Type B pancreatic cell (in vitro differentiated cells): ENCODE data around the gene SS18L1. TPM values are rescaled to one million over a fixed set of nuclear protein-coding genes. Genes with fewer than 3 reads are reported as not detected.

Experiments
- DNase-seq: peaks from one replicate; pipeline ENCODE4 v3.0.0; 2021; ENCODE audit warnings: mixed read lengths; ENCODE audit not compliant: unreplicated experiment; ENCODE audit errors: extremely low spot score
- H3K27ac Mint-ChIP-seq: 2 replicates; pipeline ENCODE4 v1.8.0; 2021; ENCODE audit warnings: mild to moderate bottlenecking, mixed read lengths
- H3K27me3 Mint-ChIP-seq: 2 replicates; pipeline ENCODE4 v1.8.0; 2021; ENCODE audit warnings: mixed read lengths
- H3K36me3 Mint-ChIP-seq: 2 replicates; pipeline ENCODE4 v1.8.0; 2021; ENCODE audit warnings: mixed read lengths
- H3K4me1 Mint-ChIP-seq: one replicate; pipeline ENCODE4 v1.8.0; 2021; ENCODE audit warnings: mixed read lengths; ENCODE audit not compliant: unreplicated experiment
- H3K4me3 Mint-ChIP-seq: 2 replicates; pipeline ENCODE4 v1.8.0; 2021; ENCODE audit warnings: mild to moderate bottlenecking, mixed read lengths
- H3K9me3 Mint-ChIP-seq: 2 replicates; pipeline ENCODE4 v1.8.0; 2021; ENCODE audit warnings: mixed read lengths
- CTCF ChIP-seq: fragments of 200-600 bp; sonication (generic); conservative IDR thresholded peaks from 2 replicates; pipeline ENCODE4 v1.5.0; 2021; ENCODE audit warnings: antibody characterized with exemption, mild to moderate bottlenecking
- total RNA-seq: library from RNA; stranded (reverse); gene quantifications from 2 replicates; pipeline ENCODE4 v1.2.1, GENCODE V29; 2021; ENCODE audit warnings: low replicate concordance

SS18L1 gene
- total RNA-seq, 1 donor from 2014 or later: 25.5 TPM

- peaks cover 4% of the 10 kb centered on the region for H3K36me3 Mint-ChIP-seq
- H3K9me3 Mint-ChIP-seq: no peaks in the 10 kb centered on the region
- H3K27ac Mint-ChIP-seq: no peak overlapping the region
- H3K4me3 Mint-ChIP-seq: no peak overlapping the region
- no peaks in the 10 kb centered on the region for H3K27me3 Mint-ChIP-seq
- no peak for TF ChIP-seq CTCF
- peaks cover 30% of the 10 kb centered on the region for H3K4me1 Mint-ChIP-seq
- DNase-seq: no peak
These were observed 42.5 kb downstream of the SS18L1 start for GRCh38 chr20:62186096-62186426.

GRCh38 chr20:62186887-62187866 is 43.6 kb downstream of the SS18L1 start:
- Mint-ChIP-seq H3K27ac (peak overlapping the region; percentile 59), H3K36me3 (peaks cover 4% of the 10 kb centered on the region)
- no peak for DNase-seq

GRCh38 chr20:62190639-62191411 is 47.3 kb downstream of the SS18L1 start:
- no peaks in the 10 kb centered on the region for H3K9me3 Mint-ChIP-seq
- H3K4me1 Mint-ChIP-seq: peaks cover 10% of the 10 kb centered on the region
- no peaks in the 10 kb centered on the region for H3K27me3 Mint-ChIP-seq
- DNase-seq: no peak
- no peak overlapping the region for H3K4me3 Mint-ChIP-seq
- H3K27ac Mint-ChIP-seq: no peak overlapping the region
- H3K36me3 Mint-ChIP-seq: peaks cover 9% of the 10 kb centered on the region
- no peak for TF ChIP-seq CTCF

More at GRCh38 chr20:62186887-62187866, 43.6 kb downstream of the SS18L1 start:
- TF ChIP-seq CTCF: no peak
- H3K9me3 Mint-ChIP-seq: no peaks in the 10 kb centered on the region
- H3K27me3 Mint-ChIP-seq: no peaks in the 10 kb centered on the region
- H3K4me3 Mint-ChIP-seq: peak overlapping the region; percentile 18
- H3K4me1 Mint-ChIP-seq: peaks cover 23% of the 10 kb centered on the region

- Mint-ChIP-seq H3K9me3 (no peaks in the 10 kb centered on the region), H3K27me3 (no peaks in the 10 kb centered on the region), H3K36me3 (peaks cover 9% of the 10 kb centered on the region), H3K27ac (no peak overlapping the region), H3K4me3 (no peak overlapping the region), H3K4me1 (peaks cover 6% of the 10 kb centered on the region)
- no peak for DNase-seq
- TF ChIP-seq CTCF: no peak
These were observed 48.4 kb downstream of the SS18L1 start for GRCh38 chr20:62191781-62192559.

GRCh38 chr20:62192635-62193034 is 49.1 kb downstream of the SS18L1 start:
- Mint-ChIP-seq H3K27me3 (no peaks in the 10 kb centered on the region), H3K9me3 (no peaks in the 10 kb centered on the region), H3K4me1 (no peaks in the 10 kb centered on the region), H3K36me3 (peaks cover 9% of the 10 kb centered on the region), H3K27ac (no peak overlapping the region), H3K4me3 (no peak overlapping the region)
- TF ChIP-seq CTCF: no peak
- no peak for DNase-seq
